H1 (cell line): ENCODE data around the gene HOXA6. TPM values are rescaled to one million over a fixed set of nuclear protein-coding genes. Genes with fewer than 3 reads are reported as not detected.

ENCODE experiments used
- CTCF ChIA-PET: fragments of 300-600 bp; sonication (Branson Sonifier 250); formaldehyde crosslinking; loops from one replicate; lab custom pipeline; 2021; ENCODE audit not compliant: partially characterized antibody; lab: Charles Lee
- POLR2A ChIA-PET: fragments of 300-600 bp; sonication (Branson Sonifier 250); formaldehyde crosslinking; loops from one replicate; lab custom pipeline; 2021; ENCODE audit warnings: inconsistent platforms; ENCODE audit not compliant: partially characterized antibody; lab: Charles Lee
- DNase-seq, 2 experiments: peaks; one replicate each; pipeline versions ENCODE4 v3.0.0 to v3.0.0-alpha.2; 2010 to 2022; ENCODE audit warnings: low spot score in 2 of 2, low read depth in 1 of 2, mixed read lengths in 1 of 2
- FAIRE-seq: peaks from 2 replicates; lab custom pipeline; 2011; peaks lifted over from hg19 to GRCh38; lab: Jason Lieb, UNC
- H2AFZ ChIP-seq: 2 replicates; pipeline ENCODE4 v1.8.1; 2012; ENCODE audit warnings: low read length, inconsistent platforms
- H2AK5ac ChIP-seq: 2 replicates; pipeline ENCODE4 v1.6.1; 2013; ENCODE audit warnings: low read depth, low read length
- H2BK120ac ChIP-seq: replicated peaks from 2 replicates; pipeline ENCODE3; 2013; ENCODE audit warnings: low read depth, low read length, inconsistent platforms
- H2BK12ac ChIP-seq: 2 replicates; pipeline ENCODE4 v1.6.1; 2013; ENCODE audit warnings: low read depth, low read length
- H2BK15ac ChIP-seq: 2 replicates; pipeline ENCODE4 v1.6.1; 2013; ENCODE audit warnings: low read length
- H2BK20ac ChIP-seq: 2 replicates; pipeline ENCODE4 v1.6.1; 2013; ENCODE audit warnings: low read length
- H2BK5ac ChIP-seq: 2 replicates; pipeline ENCODE4 v1.6.1; 2013; ENCODE audit warnings: low read depth, low read length
- H3K14ac ChIP-seq: 2 replicates; pipeline ENCODE4 v1.6.1; 2013; ENCODE audit warnings: inconsistent platforms; ENCODE audit not compliant: insufficient read length
- H3K18ac ChIP-seq: 2 replicates; pipeline ENCODE4 v1.6.1; 2013; ENCODE audit warnings: low read length; ENCODE audit errors: extremely low read depth
- H3K23ac ChIP-seq: 2 replicates; pipeline ENCODE4 v1.6.1; 2013; ENCODE audit warnings: inconsistent platforms; ENCODE audit not compliant: insufficient read length
- H3K23me2 ChIP-seq: 2 replicates; pipeline ENCODE4 v1.6.1; 2013; ENCODE audit warnings: low read depth, low read length
- H3K27ac ChIP-seq: 2 replicates; pipeline ENCODE4 v1.6.1; 2011; ENCODE audit warnings: low read depth, low read length, inconsistent platforms
- H3K27me3 ChIP-seq, 4 experiments: replicated peaks in 1 of 4; 1 replicate in 1 of 4; 2 replicates in 3 of 4; pipeline versions ENCODE4 v1.6.1 to v1.8.1; 2011 to 2013; ENCODE audit warnings: low read length in 3 of 4, mild to moderate bottlenecking in 3 of 4, inconsistent platforms in 2 of 4, mixed read lengths in 2 of 4, moderate library complexity in 1 of 4; ENCODE audit not compliant: control insufficient read depth in 3 of 4, insufficient read depth in 3 of 4; ENCODE audit errors: extremely low read depth in 1 of 4
- H3K36me3 ChIP-seq, 4 experiments: 2 replicates each; pipeline versions ENCODE4 v1.6.1 to v1.8.1; 2011 to 2013; ENCODE audit warnings: mild to moderate bottlenecking in 4 of 4, low read length in 3 of 4, moderate library complexity in 2 of 4, control low read depth in 1 of 4, inconsistent platforms in 1 of 4; ENCODE audit not compliant: insufficient read depth in 4 of 4, control insufficient read depth in 2 of 4
- H3K4ac ChIP-seq: replicated peaks from 2 replicates; pipeline ENCODE3; 2013; ENCODE audit warnings: low read length, low read depth, mixed read lengths, inconsistent platforms; ENCODE audit not compliant: insufficient read length
- H3K4me1 ChIP-seq, 4 experiments: replicated peaks in 1 of 4; 1 replicate in 1 of 4; 2 replicates in 3 of 4; pipeline versions ENCODE4 v1.6.1 to v1.8.1; 2011 to 2013; ENCODE audit warnings: low read length in 3 of 4, inconsistent platforms in 2 of 4, mixed read lengths in 1 of 4; ENCODE audit not compliant: insufficient read depth in 4 of 4, control insufficient read depth in 3 of 4
- H3K4me2 ChIP-seq, 2 experiments: 2 replicates each; pipeline versions ENCODE4 v1.6.1 to v1.8.1; 2011 to 2013; ENCODE audit warnings: low read depth in 2 of 2, low read length in 2 of 2, control low read depth in 1 of 2, inconsistent platforms in 1 of 2, mild to moderate bottlenecking in 1 of 2; ENCODE audit not compliant: insufficient read depth in 1 of 2
- H3K4me3 ChIP-seq, 4 experiments: fragments of 200-600, 300-600 bp in 1 of 4; sonication (generic), shearing (Covaris generic), sonication (Bioruptor Twin) in 1 of 4; 2 replicates each; pipeline versions ENCODE4 v1.5.1 to v1.8.1; 2011 to 2016; ENCODE audit warnings: low read length in 4 of 4, low read depth in 3 of 4, control low read depth in 2 of 4, inconsistent platforms in 2 of 4, mild to moderate bottlenecking in 2 of 4, mixed read lengths in 1 of 4, moderate library complexity in 1 of 4; ENCODE audit not compliant: insufficient read depth in 2 of 4; ENCODE audit errors: extremely low read depth in 1 of 4
- H3K56ac ChIP-seq: replicated peaks from 2 replicates; pipeline ENCODE3; 2013; ENCODE audit warnings: low read depth, mild to moderate bottlenecking, mixed read lengths, low read length, inconsistent platforms; ENCODE audit not compliant: insufficient read length
- H3K79me1 ChIP-seq: 2 replicates; pipeline ENCODE4 v1.6.1; 2013; ENCODE audit warnings: low read depth, low read length, control low read depth
- H3K79me2 ChIP-seq, 2 experiments: 2 replicates each; pipeline versions ENCODE4 v1.6.1 to v1.8.1; 2012 to 2013; ENCODE audit warnings: low read length in 2 of 2, mild to moderate bottlenecking in 2 of 2, inconsistent platforms in 1 of 2; ENCODE audit not compliant: insufficient read depth in 2 of 2, control insufficient read depth in 1 of 2
- H3K9ac ChIP-seq, 4 experiments: replicated peaks in 1 of 4; 1 replicate in 1 of 4; 2 replicates in 3 of 4; pipeline versions ENCODE4 v1.6.1 to v1.8.1; 2011 to 2013; ENCODE audit warnings: low read depth in 3 of 4, low read length in 3 of 4, control low read depth in 2 of 4, mild to moderate bottlenecking in 2 of 4, moderate library complexity in 2 of 4, inconsistent platforms in 1 of 4; ENCODE audit errors: extremely low read depth in 1 of 4
- H3K9me3 ChIP-seq, 2 experiments: 2 replicates each; pipeline versions ENCODE4 v1.6.1 to v1.8.1; 2012 to 2013; ENCODE audit warnings: mild to moderate bottlenecking in 2 of 2, moderate library complexity in 2 of 2, control low read depth in 1 of 2, inconsistent platforms in 1 of 2, low read depth in 1 of 2, low read length in 1 of 2, mixed read lengths in 1 of 2; ENCODE audit not compliant: insufficient read depth in 2 of 2
- H4K20me1 ChIP-seq, 2 experiments: replicated peaks in 1 of 2; 2 replicates each; pipeline versions ENCODE3 to v1.8.1; 2011 to 2013; ENCODE audit warnings: inconsistent platforms in 2 of 2, low read length in 2 of 2, mild to moderate bottlenecking in 1 of 2; ENCODE audit not compliant: insufficient read depth in 2 of 2, control insufficient read depth in 1 of 2
- H4K5ac ChIP-seq: 2 replicates; pipeline ENCODE4 v1.6.1; 2013; ENCODE audit warnings: low read length, low read depth, mixed read lengths, inconsistent platforms; ENCODE audit not compliant: insufficient read length
- H4K8ac ChIP-seq: 2 replicates; pipeline ENCODE4 v1.8.0; 2013; ENCODE audit warnings: mild to moderate bottlenecking, moderate library complexity, low read length, inconsistent platforms; ENCODE audit not compliant: insufficient read depth; ENCODE audit errors: extremely low read depth
- H4K91ac ChIP-seq: replicated peaks from 2 replicates; pipeline ENCODE3; 2013; ENCODE audit warnings: low read length, mixed read lengths, inconsistent platforms; ENCODE audit not compliant: insufficient read length
- CREB1 ChIP-seq: IDR thresholded peaks from 2 replicates; pipeline ENCODE4 v1.6.1; 2012; ENCODE audit warnings: inconsistent platforms
- EZH2 ChIP-seq: fragments of 200-600 bp; sonication (generic); IDR thresholded peaks from 2 replicates; pipeline ENCODE4 v1.7.1; 2012; ENCODE audit warnings: low read depth, mild to moderate bottlenecking, moderate library complexity, low read length, inconsistent platforms; ENCODE audit not compliant: severe bottlenecking
- HDAC2 ChIP-seq, 2 experiments: fragments of 300-600 bp in 1 of 2; sonication (generic) in 1 of 2; IDR thresholded peaks; 2 replicates each; pipeline ENCODE4 v1.6.1; 2011 to 2012; ENCODE audit warnings: low read depth in 2 of 2, low read length in 2 of 2, mild to moderate bottlenecking in 2 of 2, moderate library complexity in 2 of 2, borderline replicate concordance in 1 of 2, inconsistent platforms in 1 of 2
- RFX5 ChIP-seq: IDR thresholded peaks from 2 replicates; pipeline ENCODE4 v1.6.1; 2011; ENCODE audit warnings: low read depth, low read length, improper control_type of control experiment, borderline replicate concordance
- RNF2 ChIP-seq: fragments of 200-900, 300-1000 bp; sonication (generic); IDR thresholded peaks from 2 replicates; pipeline ENCODE4 v1.7.1; 2016; ENCODE audit warnings: borderline replicate concordance, low read depth, mild to moderate bottlenecking, antibody characterized with exemption, low read length; ENCODE audit not compliant: poor library complexity, severe bottlenecking; ENCODE audit errors: missing control alignments
- SP2 ChIP-seq: IDR thresholded peaks from 2 replicates; pipeline ENCODE4 v1.6.1; 2012; ENCODE audit warnings: mild to moderate bottlenecking, low read length, inconsistent platforms
- SUZ12 ChIP-seq: fragments of 200-600 bp; sonication (generic); IDR thresholded peaks from 2 replicates; pipeline ENCODE4 v1.6.1; 2012; ENCODE audit warnings: mild to moderate bottlenecking, inconsistent platforms, low read length, moderate library complexity, mixed read lengths
- WGBS, 2 experiments: shearing (Covaris generic) in 1 of 2; methylation state at CpG; one replicate each; pipeline versions ENCODE4 v1.1.6 to v1.1.7; 2013 to 2015; ENCODE audit warnings: low lambda C conversion rate in 2 of 2, mixed read lengths in 2 of 2, inconsistent platforms in 1 of 2, low coverage in 1 of 2, missing lambda C conversion rate in 1 of 2; ENCODE audit not compliant: insufficient replicate concordance in 2 of 2, insufficient coverage in 1 of 2, insufficient read length in 1 of 2; ENCODE audit errors: extremely low coverage in 1 of 2, missing lambda C conversion rate in 1 of 2; 5-methylcytosine and 5-hydroxymethylcytosine counted together
- polyA plus RNA-seq, 7 experiments: library from polyadenylated mRNA; depleted of rRNA in 3 of 7; stranded (reverse) in 5 of 7; unstranded in 2 of 7; fragments of >200 nt in 5 of 7; fragments of 200-250 nt in 2 of 7; gene quantifications; 1 replicate in 5 of 7; 2 replicates in 1 of 7; 4 replicates in 1 of 7; pipeline versions ENCODE4 v1.2.1 to v1.2.3, GENCODE V29; 2011 to 2013; ENCODE audit warnings: missing spikeins in 2 of 7, mixed read lengths in 2 of 7
- total RNA-seq: library from RNA; stranded (reverse); fragmentation: NEBNext Ultra II Directional; extraction: Animal tissue kit (Norgen Biotek cat#: 25700); gene quantifications from 2 replicates; pipeline ENCODE4 v1.2.1, GENCODE V29; 2021

The HOXA6 gene
- total and polyA plus RNA-seq, 2 of the 8 experiments (the other 6 are each of a cell fraction or from before 2014, with no cell fraction given), result not detected

DNA sequence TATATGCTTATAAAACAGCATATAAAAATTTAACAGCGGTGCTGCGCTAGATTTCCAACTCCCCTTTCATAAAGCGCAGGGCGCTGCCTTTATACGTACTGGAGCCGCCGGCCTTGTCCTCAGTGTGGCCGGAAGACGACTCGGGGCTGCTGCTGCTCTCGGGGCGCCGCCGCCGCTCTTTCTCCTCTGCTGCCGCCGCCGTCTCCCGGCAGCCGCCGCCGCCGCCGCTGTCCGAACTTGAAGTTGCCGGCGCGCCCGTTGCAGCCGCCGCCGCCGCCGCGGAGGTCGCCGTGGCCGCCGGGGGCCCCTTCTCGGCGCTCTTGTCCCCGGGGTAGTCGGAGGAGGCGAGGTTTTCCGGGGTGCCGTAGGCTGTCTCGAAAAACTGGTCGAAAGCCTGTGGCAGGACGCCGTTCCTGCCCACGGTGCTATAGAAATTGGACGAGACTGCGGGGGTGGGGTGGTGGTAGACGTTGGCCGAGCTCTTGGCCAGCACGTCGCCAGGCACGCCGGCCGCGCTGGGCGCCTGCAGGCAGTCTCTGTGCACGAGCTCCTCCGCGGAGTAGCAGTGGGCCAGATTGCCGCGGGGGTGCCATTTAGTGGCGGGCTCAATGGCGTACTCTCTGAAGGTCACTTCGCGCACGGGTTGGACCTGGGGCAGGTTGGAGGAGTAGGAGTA is 36.9 kb upstream of the HOXA6 start:
- no peak overlapping the region for H3K56ac ChIP-seq
- H3K4me1 ChIP-seq, result peaks cover 0 to 27% (median 16%) of the 10 kb centered on the region in 4 experiments; a peak in 6 of 7 replicates
- no peak overlapping the region for H4K5ac ChIP-seq
- no peaks in the 10 kb centered on the region for H3K79me2 ChIP-seq
- no peak overlapping the region for H2BK12ac ChIP-seq
- no peak overlapping the region for H3K23ac ChIP-seq
- H3K79me1 ChIP-seq, result no peaks in the 10 kb centered on the region
- no peak overlapping the region for H3K9ac ChIP-seq
- no peak overlapping the region for H3K18ac ChIP-seq
- no peak overlapping the region for H2BK20ac ChIP-seq
- FAIRE-seq (no peak), DNase-seq (peak in 1 of 2 experiments; percentile 57)
- 6% methylated on average over 67 of the region's 72 CpGs; no CpG with 5 or more reads in 1 of the 2 experiments for WGBS, 2 experiments
- H3K23me2 ChIP-seq, result no peaks in the 10 kb centered on the region
- peak overlapping the region in 1 of 4 experiments; percentile 27; a peak in 2 of 8 replicates for H3K4me3 ChIP-seq
- ChIA-PET CTCF (interaction anchor here (1.1 to 9.1 kb wide), 5 partner anchors 10 to 479 kb away, joined by 4 to 64 read pairs (median 6); partner anchors contain the start of genes HIBADH and HOXA10), POLR2A (interaction anchor here (1.2 kb wide), 1 partner anchor 63 kb away, joined by 3 read pairs; no protein-coding TSS in a partner anchor)
- H3K27me3 ChIP-seq, result peaks cover 97 to 100% (median 99%) of the 10 kb centered on the region in 4 experiments
- no peak overlapping the region for H2BK5ac ChIP-seq
- H4K91ac ChIP-seq, result no peak overlapping the region
- peaks cover 0 to 5% (median 0%) of the 10 kb centered on the region in 4 experiments; a peak in 1 of 8 replicates for H3K36me3 ChIP-seq
- H2AFZ ChIP-seq, result no peak overlapping the region
- no peak overlapping the region for H4K8ac ChIP-seq
- no peak overlapping the region for H2BK120ac ChIP-seq
- no peaks in the 10 kb centered on the region; a peak in 1 of 4 replicates for H3K9me3 ChIP-seq
- TF ChIP-seq CREB1 (peak; percentile 69), SUZ12 (peak; percentile 75), RNF2 (peak; percentile 84), EZH2 (peak; percentile 85), HDAC2 (IDR thresholded peaks at IDR 0.05; ENCODE audit: borderline replicate concordance in 1 of 2, low read depth in 2 of 2, low read length in 2 of 2) (no peak), SP2 (no peak), RFX5 (no peak)
- H3K4ac ChIP-seq, result no peak overlapping the region
- H3K4me2 ChIP-seq, result peak overlapping the region; percentile 33; a peak in 3 of 4 replicates
- H2AK5ac ChIP-seq, result no peak overlapping the region
- H2BK15ac ChIP-seq, result no peak overlapping the region
- H3K27ac ChIP-seq, result no peak overlapping the region
- H4K20me1 ChIP-seq, result peaks cover 40 to 51% of the 10 kb centered on the region in 2 experiments
- no peak overlapping the region for H3K14ac ChIP-seq
